Uterus (tissue), 2 donors: ENCODE data around the gene LRRC25.

Source experiments
- POLR2A ChIP-seq, 2 donors: fragments of 450-650 bp; IDR thresholded peaks; one replicate each; pipeline ENCODE4 v1.6.1; 2016; ENCODE audit warnings: antibody characterized with exemption in 2 of 2, mild to moderate bottlenecking in 1 of 2, moderate library complexity in 1 of 2
- TF ChIP-seq, protein P1 (sequence below), 4 experiments: fragments of 200-600 bp in 2 of 4; fragments of 450-650 bp in 2 of 4; sonication (generic) in 2 of 4; IDR thresholded peaks; one replicate each; pipeline ENCODE4 v1.5.1; 2016 to 2019; ENCODE audit warnings: antibody characterized with exemption in 4 of 4, mild to moderate bottlenecking in 2 of 4, moderate library complexity in 1 of 4

DNA sequence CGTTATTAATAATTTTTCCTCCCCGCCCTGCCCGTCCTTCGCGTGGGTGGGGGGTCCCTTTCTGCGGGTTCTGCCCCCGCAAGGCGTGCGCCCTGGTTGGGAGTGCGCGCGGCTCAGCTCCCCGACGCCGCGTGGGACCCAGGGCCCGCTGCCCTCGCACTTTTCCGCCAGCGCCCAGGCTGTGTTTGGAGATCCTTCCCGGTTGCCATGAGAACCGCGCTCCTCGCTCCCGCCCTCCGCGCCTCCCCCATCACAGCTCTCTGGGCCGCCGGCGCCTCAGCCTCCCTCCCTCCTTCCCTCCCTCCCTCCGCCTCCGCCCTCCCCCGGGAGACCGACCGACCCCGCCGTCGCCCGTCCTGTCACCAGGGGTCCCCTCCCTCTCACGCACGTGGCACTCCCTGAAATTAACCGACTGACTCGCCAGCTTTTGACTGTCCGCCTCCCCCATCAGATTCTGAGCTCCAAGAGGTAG, 19.4 kb upstream of the LRRC25 start:
- TF ChIP-seq, protein P1, sequence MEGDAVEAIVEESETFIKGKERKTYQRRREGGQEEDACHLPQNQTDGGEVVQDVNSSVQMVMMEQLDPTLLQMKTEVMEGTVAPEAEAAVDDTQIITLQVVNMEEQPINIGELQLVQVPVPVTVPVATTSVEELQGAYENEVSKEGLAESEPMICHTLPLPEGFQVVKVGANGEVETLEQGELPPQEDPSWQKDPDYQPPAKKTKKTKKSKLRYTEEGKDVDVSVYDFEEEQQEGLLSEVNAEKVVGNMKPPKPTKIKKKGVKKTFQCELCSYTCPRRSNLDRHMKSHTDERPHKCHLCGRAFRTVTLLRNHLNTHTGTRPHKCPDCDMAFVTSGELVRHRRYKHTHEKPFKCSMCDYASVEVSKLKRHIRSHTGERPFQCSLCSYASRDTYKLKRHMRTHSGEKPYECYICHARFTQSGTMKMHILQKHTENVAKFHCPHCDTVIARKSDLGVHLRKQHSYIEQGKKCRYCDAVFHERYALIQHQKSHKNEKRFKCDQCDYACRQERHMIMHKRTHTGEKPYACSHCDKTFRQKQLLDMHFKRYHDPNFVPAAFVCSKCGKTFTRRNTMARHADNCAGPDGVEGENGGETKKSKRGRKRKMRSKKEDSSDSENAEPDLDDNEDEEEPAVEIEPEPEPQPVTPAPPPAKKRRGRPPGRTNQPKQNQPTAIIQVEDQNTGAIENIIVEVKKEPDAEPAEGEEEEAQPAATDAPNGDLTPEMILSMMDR (IDR thresholded peaks at IDR 0.05), result no peak
- peak in 1 of 2 donors; percentile 71 for TF ChIP-seq POLR2A (IDR thresholded peaks at IDR 0.05)
